Esophagus squamous epithelium (tissue), 4 donors: Measurements from ENCODE around the gene MT2A.

Experiments
- POLR2A ChIP-seq, 4 donors: fragments of 450-650 bp; IDR thresholded peaks; one replicate each; pipeline ENCODE4 v1.6.1; 2017; ENCODE audit warnings: antibody characterized with exemption in 4 of 4, mild to moderate bottlenecking in 4 of 4, moderate library complexity in 3 of 4
- TF ChIP-seq, protein P1 (sequence below), 6 experiments: fragments of 450-650 bp in 4 of 6; fragments of 200-600 bp in 2 of 6; sonication (generic) in 2 of 6; IDR thresholded peaks; one replicate each; pipeline ENCODE4 v1.5.1; 2016 to 2019; ENCODE audit warnings: antibody characterized with exemption in 6 of 6, mild to moderate bottlenecking in 4 of 6, moderate library complexity in 4 of 6

GRCh38 chr16:56609463-56609921 is 1.1 kb downstream of the MT2A start:
- TF ChIP-seq, protein P1, sequence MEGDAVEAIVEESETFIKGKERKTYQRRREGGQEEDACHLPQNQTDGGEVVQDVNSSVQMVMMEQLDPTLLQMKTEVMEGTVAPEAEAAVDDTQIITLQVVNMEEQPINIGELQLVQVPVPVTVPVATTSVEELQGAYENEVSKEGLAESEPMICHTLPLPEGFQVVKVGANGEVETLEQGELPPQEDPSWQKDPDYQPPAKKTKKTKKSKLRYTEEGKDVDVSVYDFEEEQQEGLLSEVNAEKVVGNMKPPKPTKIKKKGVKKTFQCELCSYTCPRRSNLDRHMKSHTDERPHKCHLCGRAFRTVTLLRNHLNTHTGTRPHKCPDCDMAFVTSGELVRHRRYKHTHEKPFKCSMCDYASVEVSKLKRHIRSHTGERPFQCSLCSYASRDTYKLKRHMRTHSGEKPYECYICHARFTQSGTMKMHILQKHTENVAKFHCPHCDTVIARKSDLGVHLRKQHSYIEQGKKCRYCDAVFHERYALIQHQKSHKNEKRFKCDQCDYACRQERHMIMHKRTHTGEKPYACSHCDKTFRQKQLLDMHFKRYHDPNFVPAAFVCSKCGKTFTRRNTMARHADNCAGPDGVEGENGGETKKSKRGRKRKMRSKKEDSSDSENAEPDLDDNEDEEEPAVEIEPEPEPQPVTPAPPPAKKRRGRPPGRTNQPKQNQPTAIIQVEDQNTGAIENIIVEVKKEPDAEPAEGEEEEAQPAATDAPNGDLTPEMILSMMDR (IDR thresholded peaks at IDR 0.05) = peak in 1 of 6 experiments; percentile 10
- no peak for TF ChIP-seq POLR2A (IDR thresholded peaks at IDR 0.05)
